Hematopoietic multipotent progenitor cell treated with erythropoietin and hydrocortisone succinate and interleukin-3 and kit ligand, for 6 days (in vitro differentiated cells): ENCODE results near the gene EEPD1.
"Not testable (repeated sequence)": the region's sequence is repeated elsewhere in the genome, so short reads cannot be mapped to it uniquely, and the experiment has no call there.

Experiments
- DNase-seq: peaks from one replicate; pipeline ENCODE4 v3.0.0-alpha.2; 2015

Gene EEPD1

GRCh38 chr7:36304099-36304425 is 151.0 kb downstream of the EEPD1 start:
- DNase-seq, result no peak

GRCh38 chr7:36305226-36305625 is 152.2 kb downstream of the EEPD1 start:
- DNase-seq, result no peak

GRCh38 chr7:36305648-36306047 is 152.6 kb downstream of the EEPD1 start:
- DNase-seq, result no peak

GRCh38 chr7:36306222-36306621 is 153.2 kb downstream of the EEPD1 start:
- no peak for DNase-seq

- no peak for DNase-seq
Observed at GRCh38 chr7:36306722-36307121, 153.7 kb downstream of the EEPD1 start.

DNA sequence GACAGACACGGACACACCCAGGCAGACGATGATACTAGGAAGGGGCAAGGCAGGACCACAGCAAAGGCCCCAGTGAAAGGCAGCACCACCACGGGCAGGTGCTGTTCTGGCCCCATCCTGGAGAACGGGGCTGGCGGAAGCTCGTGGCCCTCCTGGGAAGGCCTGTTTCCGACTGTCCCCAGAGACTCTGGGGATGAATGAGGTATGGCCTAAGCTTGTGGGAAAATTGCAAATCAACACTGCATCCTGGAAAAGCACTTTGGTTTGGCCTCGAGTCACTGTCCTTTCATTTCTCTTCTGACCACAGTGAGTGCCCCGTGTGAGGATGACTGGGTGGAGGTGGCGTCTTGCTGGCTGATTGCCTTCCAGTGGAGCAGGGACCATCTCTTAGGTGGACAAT is 155.0 kb downstream of the EEPD1 start:
- no peak for DNase-seq

DNA sequence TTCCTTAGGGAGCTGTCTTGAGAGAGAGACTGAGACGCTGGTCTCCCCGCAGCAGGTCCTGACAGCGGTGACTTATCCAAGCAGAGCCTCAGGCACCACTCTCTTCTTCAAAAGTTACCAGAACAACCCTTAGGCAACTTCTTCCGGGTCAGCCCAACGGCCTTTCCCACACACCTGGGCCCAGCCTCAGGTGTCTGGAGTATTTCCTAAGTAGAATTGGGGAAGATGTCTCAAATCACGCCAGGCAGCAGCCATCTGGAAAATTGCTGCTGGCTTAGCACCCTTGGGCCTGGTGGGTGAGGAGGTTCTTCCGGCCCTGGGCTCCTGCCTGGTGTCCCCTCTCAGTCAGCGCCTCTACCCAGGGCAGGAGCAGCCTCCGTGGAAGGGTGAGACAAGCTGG is 156.2 kb downstream of the EEPD1 start:
- DNase-seq, result no peak

- no peak for DNase-seq
Observed at GRCh38 chr7:36309716-36310115, 156.7 kb downstream of the EEPD1 start.

DNA sequence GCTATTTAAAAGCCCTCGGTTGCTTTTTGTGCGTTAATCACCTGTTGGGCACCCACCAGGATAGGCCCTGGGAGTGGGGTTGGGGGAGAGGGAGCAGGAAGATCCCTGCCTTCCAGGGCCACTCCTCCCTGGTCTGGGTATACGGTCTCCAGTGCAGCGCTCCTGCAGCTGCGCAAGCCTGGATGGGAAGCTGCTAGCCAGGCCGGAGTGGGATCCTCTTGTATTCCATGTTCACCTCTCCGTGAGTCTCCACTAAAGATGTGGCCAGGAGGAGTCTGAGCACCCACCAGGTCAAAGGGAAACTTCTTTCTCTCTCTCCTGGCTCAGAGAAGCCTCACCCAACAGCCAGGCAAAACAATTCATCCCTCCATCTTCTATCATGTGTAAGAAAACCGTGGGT is 157.8 kb downstream of the EEPD1 start:
- no peak for DNase-seq

DNA sequence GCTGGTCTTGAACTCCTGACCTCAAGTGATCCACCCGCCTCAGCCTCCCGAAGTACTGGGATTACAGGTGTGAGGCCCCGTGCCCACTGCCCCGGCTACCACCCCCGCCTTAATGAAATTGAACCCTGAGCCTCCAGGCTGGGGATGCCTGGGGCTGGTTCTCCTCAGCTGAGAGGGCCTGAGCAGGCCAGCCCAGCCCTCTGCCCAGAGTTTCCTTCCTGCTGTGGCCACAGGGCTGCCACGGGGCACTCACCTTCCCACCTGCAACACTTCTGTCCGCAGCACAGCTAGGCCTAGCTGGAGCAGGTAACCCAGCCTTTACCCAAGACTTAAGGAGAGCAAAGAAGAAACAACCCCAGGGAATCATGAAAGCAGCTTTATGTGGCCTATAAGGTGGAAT is 158.5 kb downstream of the EEPD1 start:
- DNase-seq, result no peak

DNA sequence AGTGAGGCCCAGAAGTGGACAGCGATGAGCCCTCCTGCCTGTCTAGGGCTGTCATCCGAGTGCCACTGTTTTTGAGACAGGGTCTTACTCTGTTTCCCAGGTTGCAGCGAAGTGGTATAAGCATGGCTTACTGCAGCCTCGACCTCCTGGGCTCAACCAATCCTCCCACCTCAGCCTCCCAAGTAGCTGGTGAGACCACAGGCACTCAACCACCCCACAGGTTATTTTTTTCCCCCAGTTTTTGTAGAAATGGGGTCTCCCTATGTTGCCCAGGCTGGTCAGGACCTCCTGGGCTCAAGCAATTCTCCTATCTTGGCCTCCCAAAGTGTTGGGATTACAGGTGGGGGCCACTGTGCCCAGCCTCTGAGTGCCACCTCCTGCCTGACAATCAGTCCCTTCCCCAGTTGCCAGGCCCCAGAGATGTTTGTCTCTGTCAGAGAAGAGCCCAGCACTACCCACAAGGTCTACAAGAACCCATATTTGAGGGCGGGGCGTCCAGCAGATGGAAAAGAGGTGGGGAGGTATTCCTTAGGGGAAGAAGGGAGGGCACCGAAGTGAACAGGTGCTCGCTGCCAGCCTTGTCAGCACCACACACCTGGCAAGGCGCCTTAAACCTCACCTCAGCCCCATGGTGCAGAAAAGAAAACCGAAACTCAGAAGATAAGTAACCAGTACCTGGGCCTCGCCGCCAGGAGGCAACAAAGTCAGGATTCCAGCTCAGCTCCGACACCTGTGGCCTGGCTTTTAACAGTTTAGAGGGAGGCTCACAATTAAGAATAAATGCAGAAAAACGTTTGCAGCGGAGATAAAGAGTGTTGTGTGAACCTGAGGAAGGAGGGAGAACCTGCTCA is 159.2 kb downstream of the EEPD1 start:
- peak; percentile 13 for DNase-seq

- DNase-seq, result no peak
Observed at GRCh38 chr7:36312915-36313334, 159.9 kb downstream of the EEPD1 start.

GRCh38 chr7:36313607-36314006 is 160.6 kb downstream of the EEPD1 start:
- DNase-seq, result no peak

- DNase-seq, result no peak
Observed at GRCh38 chr7:36314491-36314890, 161.4 kb downstream of the EEPD1 start.

GRCh38 chr7:36315309-36315944 is 162.4 kb downstream of the EEPD1 start:
- no peak for DNase-seq

- DNase-seq, result no peak
Observed at GRCh38 chr7:36316319-36316718, 163.3 kb downstream of the EEPD1 start.

DNA sequence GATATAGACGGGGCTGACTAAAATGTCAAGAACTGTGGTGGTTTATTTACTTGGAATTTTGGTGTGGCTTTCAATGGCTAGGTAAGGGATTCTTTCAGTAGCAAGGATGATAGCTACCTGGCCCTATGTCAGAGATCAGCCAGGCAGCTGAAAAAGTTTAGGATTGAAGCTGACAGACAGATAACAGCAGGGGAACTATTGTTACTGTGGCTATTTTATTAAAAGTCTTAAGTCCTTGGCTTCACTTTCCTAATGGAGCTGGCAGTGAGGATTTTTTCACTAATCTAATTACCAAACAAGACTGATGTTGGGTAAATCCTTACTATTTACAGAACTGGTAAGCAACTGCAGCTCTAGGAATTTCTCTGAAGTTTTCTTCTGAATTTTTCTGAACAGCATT is 164.2 kb downstream of the EEPD1 start:
- DNase-seq, result no peak

DNA sequence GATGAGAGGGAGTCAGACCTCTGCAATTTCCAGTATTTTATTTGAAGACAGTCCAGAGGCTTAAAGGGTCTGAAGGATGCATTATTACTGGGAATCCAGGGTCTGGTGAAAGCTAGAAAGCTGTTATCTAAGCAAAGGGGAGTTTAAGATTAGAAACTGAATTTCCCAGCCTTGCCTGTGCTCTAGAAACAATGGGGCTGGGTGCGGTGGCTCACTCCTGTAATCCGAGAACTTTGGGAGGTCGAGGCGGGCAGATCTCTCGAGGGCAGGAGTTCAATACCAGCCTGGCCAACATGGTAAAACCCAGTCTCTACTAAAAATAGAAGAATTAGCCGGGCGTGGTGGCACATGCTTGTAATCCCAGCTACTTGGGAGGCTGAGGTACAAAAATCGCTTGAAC is 165.1 kb downstream of the EEPD1 start:
- no peak for DNase-seq

- not testable (repeated sequence) for DNase-seq
Observed at GRCh38 chr7:36321284-36321683, 168.2 kb downstream of the EEPD1 start.

- peak; percentile 92 for DNase-seq
Observed at GRCh38 chr7:36336390-36336789, 183.3 kb downstream of the EEPD1 start.

GRCh38 chr7:36338256-36338655 is 185.2 kb downstream of the EEPD1 start:
- no peak for DNase-seq

GRCh38 chr7:36343548-36343947 is 190.5 kb downstream of the EEPD1 start:
- no peak for DNase-seq

DNA sequence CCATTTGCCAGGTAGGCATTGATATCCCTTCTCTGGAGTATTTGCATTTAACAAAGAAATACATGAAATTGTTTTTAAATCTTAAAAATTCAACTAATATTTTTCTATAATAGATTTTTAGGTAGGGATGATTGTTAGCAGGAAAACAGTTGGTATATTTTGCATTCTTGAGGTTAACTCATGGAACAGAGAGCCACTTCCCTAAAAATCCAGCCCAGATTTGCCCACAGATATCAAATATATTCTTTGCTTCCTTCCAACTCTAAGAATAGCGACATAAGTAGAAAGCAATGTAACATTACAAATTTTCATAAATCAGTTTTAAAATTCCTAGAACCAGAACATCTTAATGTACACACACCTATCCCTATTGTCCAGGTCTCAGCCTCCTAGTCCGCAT is 191.6 kb downstream of the EEPD1 start:
- DNase-seq, result no peak

DNA sequence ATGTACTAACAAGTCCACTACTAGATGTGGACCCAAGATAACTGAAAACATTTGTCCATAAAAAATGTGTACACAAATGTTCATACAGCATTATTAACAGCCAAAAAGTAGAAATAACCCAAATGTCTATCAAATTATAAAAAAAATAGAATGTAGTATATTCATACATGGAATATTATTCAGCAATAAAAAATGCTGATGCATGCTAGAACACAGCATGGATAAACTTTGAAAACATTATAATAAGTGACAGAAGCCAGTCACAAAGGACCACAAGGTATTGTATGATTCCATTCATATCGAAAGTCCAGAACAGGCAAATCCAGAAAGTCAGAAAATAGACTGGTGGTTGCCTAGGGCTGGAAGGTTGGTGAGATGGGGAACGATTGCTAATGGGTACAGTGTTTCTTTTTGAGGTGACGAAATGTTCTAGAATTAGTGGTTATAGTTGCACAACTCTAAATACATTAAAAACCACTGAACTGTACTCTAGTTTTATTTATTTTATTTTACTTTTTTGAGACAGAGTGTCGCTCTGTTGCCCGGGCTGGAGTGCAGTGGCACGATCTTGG is 193.3 kb downstream of the EEPD1 start:
- no peak for DNase-seq
